OCI-LY3 (cell line): ENCODE results near the gene FMOD.

Source experiments
- EZH2phosphoT487 ChIP-seq: fragments of 200-600 bp; shearing (Covaris generic); IDR thresholded peaks from 2 replicates; pipeline ENCODE4 v1.6.1; 2018; ENCODE audit warnings: antibody characterized with exemption, mixed run types, low read depth
- TF ChIP-seq, protein P1 (sequence below): fragments of 200-600, 300-600 bp; sonication (generic); IDR thresholded peaks from 2 replicates; pipeline ENCODE4 v1.5.1; 2014; ENCODE audit warnings: antibody characterized with exemption, low read length, low read depth

DNA sequence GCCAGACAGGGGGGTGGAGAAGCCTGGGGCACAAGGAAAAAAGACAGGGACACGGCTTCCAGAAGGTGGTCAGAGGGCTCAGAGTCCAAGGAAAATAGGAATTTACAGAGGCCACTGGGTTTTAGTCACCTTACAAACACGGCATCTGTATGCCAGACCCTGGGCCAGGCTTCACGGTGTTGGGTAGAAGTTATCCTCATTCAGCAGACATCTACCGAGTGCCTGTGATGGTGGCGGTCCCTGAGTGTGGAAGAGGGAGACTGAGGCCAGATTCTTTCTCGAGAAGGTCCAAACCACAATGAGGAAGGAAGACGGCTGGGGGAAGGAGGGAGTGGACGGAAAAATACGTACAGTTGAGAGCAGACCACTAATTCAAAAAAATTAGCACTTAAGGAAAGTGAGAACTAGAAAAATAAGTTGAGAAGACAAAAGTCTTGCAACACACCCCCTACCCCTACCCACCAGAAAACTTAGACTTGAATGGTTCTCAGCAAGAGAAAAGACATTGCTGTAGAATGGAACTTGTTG, 46.5 kb downstream of the FMOD start:
- TF ChIP-seq, protein P1, sequence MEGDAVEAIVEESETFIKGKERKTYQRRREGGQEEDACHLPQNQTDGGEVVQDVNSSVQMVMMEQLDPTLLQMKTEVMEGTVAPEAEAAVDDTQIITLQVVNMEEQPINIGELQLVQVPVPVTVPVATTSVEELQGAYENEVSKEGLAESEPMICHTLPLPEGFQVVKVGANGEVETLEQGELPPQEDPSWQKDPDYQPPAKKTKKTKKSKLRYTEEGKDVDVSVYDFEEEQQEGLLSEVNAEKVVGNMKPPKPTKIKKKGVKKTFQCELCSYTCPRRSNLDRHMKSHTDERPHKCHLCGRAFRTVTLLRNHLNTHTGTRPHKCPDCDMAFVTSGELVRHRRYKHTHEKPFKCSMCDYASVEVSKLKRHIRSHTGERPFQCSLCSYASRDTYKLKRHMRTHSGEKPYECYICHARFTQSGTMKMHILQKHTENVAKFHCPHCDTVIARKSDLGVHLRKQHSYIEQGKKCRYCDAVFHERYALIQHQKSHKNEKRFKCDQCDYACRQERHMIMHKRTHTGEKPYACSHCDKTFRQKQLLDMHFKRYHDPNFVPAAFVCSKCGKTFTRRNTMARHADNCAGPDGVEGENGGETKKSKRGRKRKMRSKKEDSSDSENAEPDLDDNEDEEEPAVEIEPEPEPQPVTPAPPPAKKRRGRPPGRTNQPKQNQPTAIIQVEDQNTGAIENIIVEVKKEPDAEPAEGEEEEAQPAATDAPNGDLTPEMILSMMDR, result no peak
- TF ChIP-seq EZH2phosphoT487, result no peak
